ENCODE data around the gene SPPL3. TPM values are rescaled to one million over a fixed set of nuclear protein-coding genes. Genes with fewer than 3 reads are reported as not detected.

Gene SPPL3
- total RNA-seq, 4 donors from 2014 or later: 30.3 to 47.1 (median 34.2) TPM

GRCh38 chr12:120830966-120831365 lies 73.2 kb downstream of the SPPL3 start:
- H3K27ac ChIP-seq: no peak overlapping the region

GRCh38 chr12:120830052-120830940 lies 73.9 kb downstream of the SPPL3 start:
- DNase-seq: no peak
- Histone ChIP-seq H3K27ac (no peak overlapping the region), H3K36me3 (peaks cover 0 to 7% (median 0%) of the 10 kb centered on the region in 3 donors), H3K4me1 (peaks cover 8 to 86% (median 31%) of the 10 kb centered on the region in 3 donors), H3K27me3 (no peaks in the 10 kb centered on the region), H3K4me3 (no peak overlapping the region), H3K9me3 (no peaks in the 10 kb centered on the region)
- TF ChIP-seq POLR2A (IDR thresholded peaks at IDR 0.05) (no peak), CTCF (IDR thresholded peaks at IDR 0.05) (no peak)
- 37 to 44% methylated on average over 2 to 3 of the region's 3 CpGs for WGBS, 2 donors
- intact Hi-C loops (cut with DNase I): no loop called here

More at GRCh38 chr12:120830966-120831365, 73.2 kb downstream of the SPPL3 start:
- Histone ChIP-seq H3K36me3 (peaks cover 0 to 7% (median 0%) of the 10 kb centered on the region in 3 donors), H3K27me3 (no peaks in the 10 kb centered on the region), H3K4me1 (peaks cover 14 to 89% (median 38%) of the 10 kb centered on the region in 3 donors), H3K9me3 (no peaks in the 10 kb centered on the region), H3K4me3 (no peak overlapping the region)
- TF ChIP-seq CTCF (IDR thresholded peaks at IDR 0.05): no peak
- no peak for TF ChIP-seq POLR2A (IDR thresholded peaks at IDR 0.05)
- intact Hi-C loops (cut with DNase I): no loop called here
- DNase-seq: no peak
- WGBS, 2 donors: 75 to 83% methylated on average over 4 of the region's 4 CpGs

- TF ChIP-seq POLR2A (IDR thresholded peaks at IDR 0.05) (no peak), CTCF (IDR thresholded peaks at IDR 0.05) (no peak)
- no peaks in the 10 kb centered on the region for H3K27me3 ChIP-seq
- intact Hi-C loops (cut with DNase I): no loop called here
- WGBS, 2 donors: 45 to 58% methylated on average over 4 of the region's 4 CpGs
- H3K36me3 ChIP-seq: peaks cover 0 to 7% (median 0%) of the 10 kb centered on the region in 3 donors
- no peak overlapping the region for H3K4me3 ChIP-seq
- H3K9me3 ChIP-seq: no peaks in the 10 kb centered on the region
- no peak overlapping the region for H3K27ac ChIP-seq
- peaks cover 3 to 58% (median 11%) of the 10 kb centered on the region in 3 donors for H3K4me1 ChIP-seq
- DNase-seq: no peak
Observed at GRCh38 chr12:120826335-120826734, 77.8 kb downstream of the SPPL3 start.

- Histone ChIP-seq H3K27ac (no peak overlapping the region), H3K36me3 (peaks cover 0 to 7% (median 0%) of the 10 kb centered on the region in 3 donors), H3K27me3 (no peaks in the 10 kb centered on the region), H3K4me3 (no peak overlapping the region), H3K9me3 (no peaks in the 10 kb centered on the region), H3K4me1 (peaks cover 0 to 53% (median 8%) of the 10 kb centered on the region in 3 donors)
- no peak for DNase-seq
- intact Hi-C loops (cut with DNase I): no loop called here
- WGBS, 2 donors: 86 to 87% methylated on average over 3 of the region's 3 CpGs
- TF ChIP-seq CTCF (IDR thresholded peaks at IDR 0.05) (no peak), POLR2A (IDR thresholded peaks at IDR 0.05) (no peak)
Observed at GRCh38 chr12:120825337-120825736, 78.8 kb downstream of the SPPL3 start.

GRCh38 chr12:120822832-120823503 lies 81.2 kb downstream of the SPPL3 start:
- no peak overlapping the region for H3K4me3 ChIP-seq
- WGBS, 2 donors: 77 to 91% methylated on average over 6 to 9 of the region's 9 CpGs
- intact Hi-C loops (cut with DNase I): no loop called here
- H3K9me3 ChIP-seq: no peaks in the 10 kb centered on the region
- TF ChIP-seq POLR2A (IDR thresholded peaks at IDR 0.05): no peak
- TF ChIP-seq CTCF (IDR thresholded peaks at IDR 0.05): no peak
- H3K4me1 ChIP-seq: peaks cover 0 to 41% (median 8%) of the 10 kb centered on the region in 3 donors
- no peaks in the 10 kb centered on the region for H3K27me3 ChIP-seq
- DNase-seq: no peak
- no peak overlapping the region for H3K27ac ChIP-seq
- H3K36me3 ChIP-seq: no peaks in the 10 kb centered on the region

Measured in esophagus squamous epithelium (tissue), 5 donors.